Forelimb muscle (tissue), 1 donor: ENCODE measurements around the gene EPN2. TPM values are rescaled to one million over a fixed set of nuclear protein-coding genes. Genes with fewer than 3 reads are reported as not detected.

Experiments
- DNase-seq: peaks from one replicate; pipeline ENCODE4 v3.0.0-alpha.2; 2013; ENCODE audit warnings: low read depth
- polyA plus RNA-seq: library from polyadenylated mRNA; unstranded; fragments of 120-200 nt; gene quantifications from one replicate; pipeline ENCODE4 v1.2.1, GENCODE V29; 2013; ENCODE audit not compliant: insufficient read length

The EPN2 gene
- polyA plus RNA-seq, 1 donor: 21.6 TPM

DNA sequence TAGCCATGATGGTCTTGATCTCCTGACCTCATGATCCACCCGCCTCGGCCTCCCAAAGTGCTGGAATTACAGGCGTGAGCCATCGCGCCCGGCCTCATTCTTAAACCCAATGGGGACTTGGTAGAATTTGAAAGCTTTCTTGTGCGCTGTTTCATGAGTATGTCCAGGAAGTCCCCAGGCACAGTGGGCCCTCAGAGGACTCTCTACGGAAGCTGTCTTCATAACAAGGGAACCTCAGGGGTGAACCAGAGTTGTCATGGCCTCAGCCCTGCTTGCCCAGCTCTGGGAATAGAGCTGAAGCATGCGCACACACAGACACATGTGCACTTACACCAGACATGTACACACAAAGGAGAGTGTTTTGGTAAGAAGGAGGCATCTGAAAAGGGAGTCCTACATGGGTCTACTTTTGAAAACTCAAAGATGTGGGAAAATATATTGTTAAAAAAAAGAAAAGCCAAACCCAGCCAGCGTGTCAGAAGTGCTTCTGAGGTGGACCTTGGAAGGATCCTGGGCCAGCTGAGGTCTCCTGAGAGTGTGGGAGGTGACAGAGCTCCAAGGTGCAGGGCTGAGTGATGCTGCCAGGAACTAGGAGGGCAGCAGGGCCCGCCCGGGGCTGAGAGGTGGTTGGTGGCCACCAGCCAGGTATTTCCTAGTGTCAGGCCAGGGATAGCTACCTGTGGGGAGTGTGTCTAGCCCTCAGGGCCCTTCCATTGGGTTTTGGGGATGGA lies 54.6 kb downstream of the EPN2 start:
- DNase-seq: no peak

DNA sequence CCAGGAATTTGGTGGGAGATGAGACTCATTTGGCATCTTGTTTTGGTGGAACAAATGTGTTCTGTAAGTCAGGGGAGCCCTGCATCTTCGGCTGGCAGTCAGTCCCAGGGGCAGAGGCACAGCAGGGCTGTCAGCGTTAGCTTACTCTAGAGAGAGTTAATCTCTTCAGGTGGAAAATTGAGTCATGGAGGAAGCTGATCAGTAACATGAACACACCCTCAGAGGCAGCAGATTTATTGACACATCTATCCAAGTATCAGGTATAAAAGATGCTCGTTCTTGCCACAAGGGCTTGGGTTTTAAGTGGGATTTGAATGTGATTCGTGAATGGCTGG lies 55.2 kb downstream of the EPN2 start:
- no peak for DNase-seq

DNA sequence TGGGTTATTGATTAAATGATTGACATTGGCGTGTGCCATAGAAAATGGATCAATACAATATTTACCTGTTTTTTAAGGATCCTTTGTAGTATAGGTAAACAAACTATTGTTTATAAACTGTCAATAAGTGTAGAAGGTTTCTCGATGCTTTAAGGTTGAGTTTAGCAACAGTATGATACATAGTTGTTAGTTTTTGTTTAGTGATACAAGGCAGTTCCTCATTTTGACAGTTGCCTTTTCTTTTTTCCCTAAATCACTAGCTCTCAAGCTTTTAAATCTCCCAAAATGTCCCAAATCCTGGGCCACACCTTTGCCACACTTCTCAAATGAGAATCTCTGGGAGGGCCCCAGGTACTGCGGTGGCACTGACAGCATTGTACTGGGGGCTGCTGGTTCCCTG lies 57.3 kb downstream of the EPN2 start:
- no peak for DNase-seq

DNA sequence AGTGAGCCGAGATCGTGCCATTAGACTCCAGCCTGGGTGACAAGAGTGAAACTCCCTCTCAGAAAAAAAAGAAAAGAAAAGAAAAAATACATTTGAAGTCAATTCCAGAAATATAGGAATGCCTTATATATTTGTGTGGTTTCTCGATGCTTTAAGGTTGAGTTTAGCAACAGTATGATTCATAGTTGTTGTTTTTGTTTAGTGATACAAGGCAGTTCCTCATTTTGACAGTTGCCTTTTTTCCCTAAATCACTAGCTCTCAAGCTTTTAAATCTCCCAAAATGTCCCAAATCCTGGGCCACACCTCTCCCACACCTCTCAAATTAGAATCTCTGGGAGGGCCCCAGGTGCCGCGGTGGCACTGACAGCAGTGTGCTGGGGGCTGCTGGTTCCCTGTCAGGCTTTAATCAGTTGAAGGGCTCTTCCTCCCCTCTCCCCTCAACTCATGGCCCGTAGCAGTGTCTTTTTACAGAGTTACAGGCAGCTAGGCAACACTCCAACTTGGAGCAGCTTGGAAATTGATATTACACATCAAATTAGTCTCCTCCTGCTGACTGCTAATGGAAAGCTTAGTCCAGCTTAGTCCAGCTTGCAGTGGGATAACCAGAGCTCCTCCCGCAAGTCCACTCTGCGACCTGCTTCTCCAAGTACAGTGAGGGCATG lies 58.4 kb downstream of the EPN2 start:
- DNase-seq: peak; percentile 40

DNA sequence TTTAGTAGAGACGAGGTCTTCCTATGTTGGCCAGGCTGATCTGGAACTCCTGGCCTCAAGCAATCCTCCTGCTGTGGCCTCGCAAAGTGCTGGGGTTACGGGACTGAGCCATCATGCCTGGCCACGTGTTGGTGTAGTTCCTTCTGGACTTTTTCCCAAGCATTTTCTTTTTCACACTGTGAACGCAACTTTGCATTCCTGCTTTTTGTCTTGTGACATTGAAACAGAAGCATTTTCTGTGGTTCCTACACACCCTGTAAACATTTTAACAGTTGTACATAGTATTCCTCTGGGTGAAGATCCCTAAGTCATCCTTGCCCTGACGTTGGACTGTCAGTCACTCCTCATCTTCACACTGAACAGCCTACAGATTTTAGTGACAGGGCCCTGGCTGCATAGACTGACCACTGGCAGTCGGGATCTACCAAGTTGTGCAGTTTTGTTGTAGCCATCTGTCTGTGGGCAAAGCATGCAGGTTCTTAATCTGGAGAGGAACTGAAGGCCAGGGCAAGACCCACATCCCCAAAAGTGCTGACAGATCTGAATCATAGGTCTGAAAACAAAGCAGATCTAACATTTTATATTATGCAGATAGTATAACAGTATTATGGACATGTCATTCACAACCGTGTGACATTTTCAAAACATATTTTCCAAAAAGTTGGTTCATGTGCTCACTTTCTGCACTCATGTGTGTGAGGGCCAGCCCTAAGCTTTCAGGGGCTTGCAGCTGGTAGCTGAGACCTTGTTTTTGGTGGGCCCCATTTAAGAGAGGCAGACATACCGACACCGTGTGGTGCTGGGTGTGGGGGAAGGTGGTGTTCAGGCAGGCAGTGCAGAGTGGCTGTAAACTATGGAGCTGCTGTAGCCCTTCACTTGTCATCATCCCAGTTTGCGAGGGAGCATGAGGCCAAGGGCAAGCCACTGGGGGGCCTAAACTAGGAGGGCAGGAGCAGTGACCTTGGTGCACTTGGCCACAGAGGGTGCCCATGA lies 59.9 kb downstream of the EPN2 start:
- no peak for DNase-seq

DNA sequence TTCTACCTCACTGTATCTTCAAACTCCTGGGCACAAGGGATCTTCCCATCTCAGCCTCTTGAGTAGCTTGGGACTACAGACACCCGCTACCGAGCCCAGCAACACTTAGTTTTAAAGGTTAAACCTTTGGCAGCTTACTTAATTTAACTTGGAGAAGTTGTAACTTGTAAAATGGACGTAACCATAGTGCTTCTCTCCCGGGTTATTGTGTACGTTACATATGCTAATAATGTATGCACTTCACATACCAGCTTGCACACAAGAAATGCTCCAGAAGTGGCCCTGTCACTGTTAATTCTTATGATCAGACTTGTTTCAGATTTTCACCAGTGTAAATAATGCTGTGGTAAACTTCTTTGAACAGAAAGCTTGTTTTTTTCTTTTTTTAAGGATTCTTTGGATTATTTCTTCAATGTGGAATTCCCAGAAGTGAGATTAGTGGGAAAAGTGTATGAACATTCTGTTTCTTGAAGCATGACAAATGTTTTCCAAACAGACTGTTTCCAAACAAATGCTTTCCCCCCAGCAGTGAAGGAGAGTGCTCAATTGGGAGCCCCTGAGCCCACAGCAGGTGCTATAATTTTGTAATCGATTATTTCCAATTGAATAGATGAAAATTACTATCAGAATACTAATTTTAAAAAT lies 61.5 kb downstream of the EPN2 start:
- peak; percentile 19 for DNase-seq

DNA sequence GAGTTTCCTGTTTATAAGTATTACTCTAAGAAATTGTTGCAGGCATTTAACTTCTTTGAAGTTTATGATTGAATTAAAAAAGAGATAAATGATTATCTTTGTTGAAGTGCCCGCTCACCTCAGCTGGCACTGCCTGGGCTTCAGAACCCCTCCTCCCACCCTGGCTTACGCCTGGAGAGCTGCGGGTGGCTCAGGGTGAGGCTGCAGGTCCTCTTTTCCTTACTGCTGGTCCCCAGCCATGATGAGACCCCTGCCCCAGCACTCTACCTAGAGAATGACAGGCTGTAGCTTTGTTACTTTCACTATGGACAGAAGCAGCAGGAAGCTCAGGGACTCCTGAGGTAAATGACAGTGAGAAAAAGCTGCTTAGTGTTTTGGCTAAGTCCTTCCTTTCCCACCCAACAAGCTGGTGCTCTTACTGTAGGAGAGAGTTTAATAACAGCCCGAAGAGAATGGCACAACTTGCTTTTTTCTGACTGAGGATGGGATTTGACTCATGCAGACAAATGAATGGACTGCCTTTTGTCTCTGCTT lies 62.1 kb downstream of the EPN2 start:
- no peak for DNase-seq

DNA sequence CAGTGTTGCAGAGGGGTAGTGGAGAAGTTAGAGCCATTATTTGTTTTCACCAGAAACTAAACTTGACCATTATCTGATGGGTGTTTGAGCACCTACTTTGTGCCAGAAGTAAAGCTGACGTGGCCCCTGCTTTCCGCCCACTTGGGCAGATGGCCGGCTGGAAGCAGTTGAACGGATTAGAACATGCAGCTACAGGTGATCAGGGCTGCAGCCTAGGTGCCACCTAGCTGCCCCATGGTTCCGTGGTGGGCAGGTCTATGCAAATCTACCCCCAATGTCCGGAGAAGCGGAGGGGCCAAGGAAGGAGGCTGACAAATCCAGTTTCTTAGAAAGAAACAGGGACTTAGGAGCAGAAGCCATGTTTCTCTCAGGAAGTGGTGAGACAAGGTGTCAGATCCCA lies 62.7 kb downstream of the EPN2 start:
- no peak for DNase-seq

DNA sequence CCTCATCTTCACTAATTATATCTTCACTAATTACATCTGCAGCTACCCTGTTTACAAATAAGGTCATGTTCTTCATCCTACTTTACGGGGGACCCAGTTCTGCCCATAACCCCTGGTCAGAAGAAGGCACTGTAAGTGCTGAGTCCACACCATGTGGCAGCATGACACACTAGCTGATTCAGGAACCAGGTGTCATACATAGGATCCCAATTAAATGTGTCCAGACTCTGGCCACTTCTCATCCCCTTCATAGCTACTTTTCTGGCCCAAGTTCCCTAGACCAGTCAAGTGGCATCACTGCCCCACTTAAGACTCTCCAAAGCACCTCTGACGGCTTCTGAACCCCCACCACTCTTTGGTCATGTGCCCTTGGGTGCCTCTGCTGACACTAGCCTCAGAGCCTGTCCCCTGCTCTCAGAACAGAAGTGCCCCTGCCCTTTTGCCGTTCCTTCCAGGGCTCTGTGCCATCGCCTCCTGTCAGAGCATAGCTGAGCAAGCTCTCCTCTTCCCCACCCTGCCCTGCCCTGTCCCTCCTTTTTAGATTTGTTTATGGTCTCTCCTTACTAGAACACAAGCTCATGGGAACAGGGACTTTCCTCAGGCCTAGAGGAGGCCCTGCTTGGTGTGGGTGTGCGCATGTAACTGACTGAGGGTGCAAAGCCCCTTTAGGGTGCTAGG lies 64.2 kb downstream of the EPN2 start:
- DNase-seq: no peak

DNA sequence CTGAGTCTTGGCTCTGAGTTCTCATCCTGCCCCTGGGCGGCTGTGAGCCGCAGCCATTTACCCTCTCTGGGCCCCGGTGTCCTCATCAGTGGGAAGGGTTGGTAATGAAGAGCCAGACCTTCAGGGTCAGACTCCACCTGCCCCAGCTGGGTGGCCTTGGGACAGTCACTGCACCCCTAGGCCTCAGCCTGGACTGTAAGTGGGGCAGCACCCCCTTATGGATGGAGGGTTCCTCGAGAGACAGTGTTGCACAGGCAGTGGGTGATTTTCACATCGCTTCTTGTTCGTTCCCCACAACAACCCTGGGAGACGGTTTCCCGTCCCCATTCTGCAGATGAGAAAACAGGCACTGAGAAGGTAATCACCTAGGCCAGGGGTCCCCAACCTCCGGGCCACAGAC lies 64.8 kb downstream of the EPN2 start:
- no peak for DNase-seq

DNA sequence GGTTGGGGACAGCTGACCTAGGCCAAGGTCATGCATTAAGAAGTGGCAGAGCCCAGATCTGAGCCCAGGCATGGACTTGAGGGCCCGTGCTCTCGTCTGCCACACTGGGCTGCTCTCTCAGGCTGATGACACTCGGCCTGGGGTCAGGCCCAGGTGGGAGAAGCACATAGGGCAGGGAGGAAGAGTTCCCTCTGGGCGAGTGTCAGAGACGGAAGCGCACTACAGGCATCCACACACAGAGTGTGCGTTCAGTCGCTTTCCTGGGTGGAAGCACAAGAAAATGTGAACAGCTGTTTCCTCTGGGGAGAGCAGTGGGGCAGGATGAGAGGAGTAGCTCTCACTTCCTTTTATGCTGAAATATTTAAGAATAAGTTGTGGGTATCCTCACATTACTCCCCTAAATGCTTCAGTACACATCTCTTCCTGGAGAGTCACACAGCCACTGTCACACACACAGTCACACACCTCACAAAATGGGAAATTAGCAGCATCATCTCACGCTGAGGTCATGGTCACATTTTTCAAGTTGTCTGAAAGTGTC lies 65.7 kb downstream of the EPN2 start:
- peak; percentile 25 for DNase-seq

DNA sequence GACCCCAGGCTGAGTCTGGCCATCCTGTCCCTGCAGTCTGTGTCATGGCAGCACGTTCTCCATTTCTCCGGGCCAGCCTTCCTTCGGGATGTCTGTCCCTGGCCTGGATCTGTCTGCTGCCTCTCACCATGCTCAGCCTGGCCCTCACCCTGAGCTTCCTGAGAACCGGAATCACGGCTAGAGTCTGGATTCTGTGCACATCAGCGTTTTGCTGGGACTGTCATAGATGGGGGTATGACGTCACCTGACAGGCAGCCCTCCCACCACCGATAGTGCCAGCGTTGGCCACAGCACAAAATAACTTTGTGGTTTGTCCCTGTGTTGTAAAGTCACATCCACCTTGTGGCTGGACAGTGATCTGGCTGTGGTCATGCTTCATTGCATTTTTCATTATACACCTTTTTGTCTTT lies 66.2 kb downstream of the EPN2 start:
- DNase-seq: no peak

DNA sequence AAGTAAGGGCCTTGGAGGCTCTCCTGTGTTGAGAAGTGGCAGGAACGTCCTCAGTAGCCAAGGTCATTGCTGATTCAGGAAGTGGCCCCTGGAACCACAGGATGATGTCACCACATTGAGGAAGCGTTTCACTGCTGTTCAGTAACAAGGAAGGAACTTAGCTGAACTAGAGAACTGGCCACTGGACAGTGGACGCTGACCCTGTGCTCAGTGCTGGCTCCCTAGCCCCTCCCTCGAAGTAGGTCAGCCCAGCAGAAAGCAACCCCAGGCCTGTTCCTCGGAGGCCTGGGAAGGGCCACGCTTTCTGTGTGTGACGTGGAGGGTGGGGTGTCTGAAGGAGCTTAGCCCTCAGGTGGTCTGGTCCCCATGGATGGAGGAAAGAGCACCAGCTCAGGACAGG lies 67.0 kb downstream of the EPN2 start:
- DNase-seq: peak; percentile 19

DNA sequence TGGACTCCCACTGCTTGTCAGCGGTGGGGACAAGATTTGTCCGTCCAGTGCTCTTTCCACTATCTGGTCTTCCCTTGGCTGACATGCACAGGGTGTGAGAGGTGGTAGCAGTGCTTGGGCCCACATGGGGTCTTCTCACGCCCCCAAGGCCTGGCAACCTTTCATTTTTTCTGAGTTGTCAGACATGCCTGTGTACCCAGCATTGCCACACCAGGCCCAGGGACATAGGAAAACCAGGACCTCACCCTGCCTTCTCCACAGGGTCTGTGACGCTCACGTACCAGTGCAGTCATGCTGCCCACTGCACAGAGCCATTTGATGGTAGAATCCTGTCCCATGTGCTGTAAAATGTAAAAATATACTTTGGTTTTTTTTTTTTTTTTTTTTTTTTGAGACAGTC lies 67.6 kb downstream of the EPN2 start:
- no peak for DNase-seq

DNA sequence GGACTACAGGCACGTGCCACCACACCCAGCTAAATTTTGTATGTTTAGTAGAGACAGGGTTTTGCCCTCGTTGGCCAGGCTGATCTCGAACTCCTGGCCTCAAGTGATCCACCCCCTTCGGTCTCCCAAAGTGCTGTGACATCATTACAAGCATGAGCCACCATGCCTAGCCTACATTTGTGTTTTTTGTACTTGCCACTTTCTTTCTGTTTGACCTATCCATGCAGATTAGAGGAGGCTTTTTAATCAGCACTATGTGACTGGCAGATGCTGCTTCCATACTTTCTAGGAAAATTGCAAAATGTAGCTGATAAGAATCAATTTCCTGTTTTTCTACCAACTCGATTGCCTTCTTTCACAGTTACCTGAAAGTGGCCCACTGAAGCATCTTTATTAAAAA lies 68.1 kb downstream of the EPN2 start:
- DNase-seq: no peak

DNA sequence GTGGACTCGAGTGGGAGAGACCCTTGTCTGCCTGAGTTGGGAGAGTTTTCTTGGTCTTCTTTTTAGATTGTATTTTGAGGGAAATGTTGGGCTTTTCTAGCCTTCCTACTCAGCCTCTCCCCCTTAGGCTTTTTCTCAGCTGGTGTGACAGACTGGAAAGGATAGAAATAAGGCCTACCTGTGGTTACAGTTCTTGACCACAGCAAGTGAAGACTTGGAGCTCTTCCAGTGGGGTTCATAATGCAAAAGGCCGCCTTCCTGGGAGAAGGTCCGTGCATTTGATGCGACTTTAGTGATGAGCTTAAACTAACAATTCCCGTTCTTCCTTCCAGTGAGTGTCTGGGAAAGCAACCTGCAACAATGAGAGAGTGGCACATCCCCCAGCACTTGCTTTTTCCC lies 68.6 kb downstream of the EPN2 start:
- no peak for DNase-seq

DNA sequence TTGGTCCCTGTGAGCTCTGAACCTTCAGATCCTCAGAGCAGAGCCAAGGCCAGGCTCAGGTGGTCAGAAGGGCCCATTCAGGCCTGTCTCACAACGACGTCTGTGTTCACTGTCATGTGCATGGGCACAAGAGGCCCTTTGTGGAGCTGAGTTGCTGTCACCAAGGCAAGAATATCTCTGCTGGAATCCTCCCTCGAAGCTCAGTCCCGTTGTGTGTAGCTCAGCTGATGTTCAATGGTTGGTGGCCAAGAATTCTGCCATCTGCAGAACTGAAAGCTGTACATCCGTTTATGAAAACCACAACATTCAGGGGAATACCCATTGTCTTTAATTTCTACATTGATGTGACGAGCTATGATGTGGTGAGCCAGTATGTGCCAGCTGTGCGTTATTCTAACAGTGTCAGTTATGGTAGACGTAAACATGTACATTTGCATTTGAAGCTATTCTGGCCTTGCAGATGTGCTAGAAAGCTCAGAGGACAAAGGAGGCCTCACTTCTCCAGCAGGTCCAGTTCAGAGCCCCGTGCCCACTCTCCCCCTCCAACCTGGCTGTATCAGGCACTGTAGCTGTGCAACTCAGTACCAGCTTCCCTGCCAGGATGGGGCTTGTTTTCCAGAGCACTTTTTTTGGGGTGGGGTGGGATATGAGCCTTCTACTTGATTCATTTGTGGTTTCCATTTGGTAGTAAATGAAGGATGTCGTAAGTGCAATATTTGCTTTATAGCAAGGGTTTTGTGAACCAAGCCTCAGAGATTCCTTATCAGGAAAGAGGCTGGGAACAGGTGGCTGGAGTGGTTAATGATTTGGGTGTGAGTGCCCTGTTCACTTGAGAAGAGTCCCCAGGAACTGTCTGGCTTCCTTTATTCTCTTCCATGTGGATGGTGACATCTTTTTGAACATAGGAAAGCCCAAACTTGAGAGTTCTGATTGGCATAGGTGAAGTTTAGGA lies 69.3 kb downstream of the EPN2 start:
- peak; percentile 25 for DNase-seq

DNA sequence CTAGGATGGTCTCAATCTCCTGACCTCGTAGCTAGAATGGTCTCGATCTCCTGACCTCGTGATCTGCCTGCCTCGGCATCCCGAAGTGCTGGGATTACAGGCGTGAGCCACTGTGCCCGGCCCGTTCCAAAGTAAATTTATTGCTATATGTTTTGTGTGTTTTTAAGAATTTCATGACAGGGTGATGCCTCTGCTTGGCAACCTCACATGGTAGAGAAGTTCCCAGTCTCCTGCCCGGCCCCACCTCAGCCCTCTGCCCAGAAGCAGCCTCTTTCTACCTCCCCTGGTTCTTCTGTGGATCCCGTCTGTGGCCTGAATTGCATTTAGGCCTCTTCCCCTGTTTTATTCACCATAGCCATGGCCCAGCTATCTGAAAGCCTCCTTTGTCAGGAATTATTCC lies 70.4 kb downstream of the EPN2 start:
- no peak for DNase-seq

DNA sequence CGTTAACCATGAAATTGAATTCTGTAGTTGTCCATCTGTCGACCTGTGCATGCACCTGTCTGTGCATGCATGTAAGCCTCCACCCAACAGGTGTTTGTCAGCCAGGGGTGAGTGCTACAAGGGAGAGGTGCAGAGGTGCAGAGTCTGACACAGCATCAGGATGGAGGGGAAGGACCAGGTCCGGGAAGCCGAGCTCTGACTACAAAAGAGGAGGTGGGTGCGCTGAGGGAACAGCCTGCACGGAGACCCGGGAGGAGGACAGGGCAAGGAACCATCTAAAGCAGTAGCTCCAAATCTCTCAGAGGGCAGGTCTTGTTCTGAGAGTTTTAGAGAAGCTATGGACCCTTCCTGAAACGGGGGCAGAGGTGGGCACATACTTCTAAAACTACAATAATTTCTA lies 71.2 kb downstream of the EPN2 start:
- no peak for DNase-seq

DNA sequence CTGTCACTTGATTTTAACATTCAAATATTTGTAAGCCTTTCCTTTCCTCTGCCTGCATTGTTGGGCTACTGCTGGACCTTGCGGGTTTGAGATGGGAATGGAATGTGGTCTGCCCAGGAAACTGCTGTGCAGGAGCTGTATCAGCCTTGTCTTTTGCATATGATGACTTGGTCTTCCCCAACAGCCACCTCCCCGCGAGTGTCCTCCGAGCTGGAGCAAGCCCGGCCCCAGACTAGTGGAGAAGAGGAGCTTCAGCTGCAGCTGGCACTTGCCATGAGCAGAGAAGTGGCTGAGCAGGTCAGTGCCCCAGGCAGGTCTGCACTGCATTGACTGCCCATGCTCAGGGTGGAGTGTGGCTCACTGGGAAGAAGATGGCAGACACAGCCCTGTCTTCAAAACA lies 72.5 kb downstream of the EPN2 start:
- DNase-seq: no peak
